NCI-H748 treated with DMSO at 0.1 percent for 48 hours (cell line): ENCODE measurements around the gene UBE2G1.
"Not testable (repeated sequence)": the region's sequence is repeated elsewhere in the genome, so short reads cannot be mapped to it uniquely, and the experiment has no call there.

Experiments
- DNase-seq: peaks from one replicate; lab custom pipeline; 2025; lab: John Stamatoyannopoulos, UW

UBE2G1 gene

GRCh38 chr17:4301066-4301465 lies 65.4 kb downstream of the UBE2G1 start:
- DNase-seq: no peak

GRCh38 chr17:4297351-4297750 lies 69.1 kb downstream of the UBE2G1 start:
- DNase-seq: no peak

GRCh38 chr17:4295686-4296085 lies 70.8 kb downstream of the UBE2G1 start:
- no peak for DNase-seq

GRCh38 chr17:4293572-4293971 lies 72.9 kb downstream of the UBE2G1 start:
- no peak for DNase-seq

- no peak for DNase-seq
Measured at GRCh38 chr17:4287710-4288109, 78.8 kb downstream of the UBE2G1 start.

GRCh38 chr17:4276514-4276913 lies 90.0 kb downstream of the UBE2G1 start:
- no peak for DNase-seq

- DNase-seq: no peak
Measured at GRCh38 chr17:4272972-4273368, 93.5 kb downstream of the UBE2G1 start.

- DNase-seq: no peak
Measured at GRCh38 chr17:4272213-4272971, 94.1 kb downstream of the UBE2G1 start.

- DNase-seq: no peak
Measured at GRCh38 chr17:4270736-4271135, 95.7 kb downstream of the UBE2G1 start.

GRCh38 chr17:4269915-4270314 lies 96.6 kb downstream of the UBE2G1 start:
- no peak for DNase-seq

GRCh38 chr17:4267402-4267801 lies 99.1 kb downstream of the UBE2G1 start:
- no peak for DNase-seq

GRCh38 chr17:4266550-4266949 lies 99.9 kb downstream of the UBE2G1 start:
- no peak for DNase-seq

- DNase-seq: peak; percentile 91
Measured at GRCh38 chr17:4263282-4264215, 102.9 kb downstream of the UBE2G1 start, which contains the start of gene ANKFY1. TSS of gene ANKFY1 (minus strand) at chr17:4263979. CDS start at chr17:4263941, 38 bp downstream.

- DNase-seq: no peak
Measured at GRCh38 chr17:4262703-4263102, 103.8 kb downstream of the UBE2G1 start.

GRCh38 chr17:4261452-4261851 lies 105.0 kb downstream of the UBE2G1 start:
- DNase-seq: no peak

GRCh38 chr17:4258867-4259266 lies 107.6 kb downstream of the UBE2G1 start:
- DNase-seq: no peak

- DNase-seq: no peak
Measured at GRCh38 chr17:4256952-4257351, 109.5 kb downstream of the UBE2G1 start.

- not testable (repeated sequence) for DNase-seq
Measured at GRCh38 chr17:4255271-4255670, 111.2 kb downstream of the UBE2G1 start.

GRCh38 chr17:4250887-4251286 lies 115.6 kb downstream of the UBE2G1 start:
- no peak for DNase-seq

GRCh38 chr17:4249452-4250029 lies 116.9 kb downstream of the UBE2G1 start:
- DNase-seq: no peak

GRCh38 chr17:4248504-4249277 lies 117.8 kb downstream of the UBE2G1 start:
- DNase-seq: no peak

GRCh38 chr17:4247971-4248388 lies 118.5 kb downstream of the UBE2G1 start:
- DNase-seq: no peak
